ENCODE data around the gene TERT. TPM values are rescaled to one million over a fixed set of nuclear protein-coding genes. Genes with fewer than 3 reads are reported as not detected.
A peak's percentile ranks its signal among the peaks of the same experiment; 100 is the strongest.
"Not testable (repeated sequence)": the region's sequence is repeated elsewhere in the genome, so short reads cannot be mapped to it uniquely, and the experiment has no call there.

The TERT gene
- total RNA-seq: not detected

GRCh38 chr5:1294835-1295649 lies at the start of gene TERT:
Gene TERT, minus strand, starts transcription at chr5:1295068. Its CDS starts 79 bp downstream, at chr5:1294989.
- ATAC-seq (no peak), DNase-seq (no peak)
- 0 to 3% methylated on average over 4 to 78 of the region's 102 CpGs for WGBS, 2 donors
- H3K27ac ChIP-seq: no peak within 1 kb of the TSS
- TF ChIP-seq POLR2A (IDR thresholded peaks at IDR 0.05) (no peak), CTCF (IDR thresholded peaks at IDR 0.05) (no peak)
- no peaks in the 10 kb centered on the region for H3K9me3 ChIP-seq
- intact Hi-C loops (cut with DNase I): no loop called here
- peaks cover 10% of the 10 kb centered on the region for H3K4me1 ChIP-seq
- H3K27me3 ChIP-seq: peaks cover 0 to 12% of the 10 kb centered on the region in 2 donors
- no peaks in the 10 kb centered on the region for H3K36me3 ChIP-seq (replicated peaks in 1 of 2; ENCODE audit: insufficient read depth in 1 of 2, low read depth in 2 of 2)
- H3K4me3 ChIP-seq: no peak within 1 kb of the TSS

GRCh38 chr5:1343931-1344901 lies 49.3 kb upstream of the TERT start:
- DNase-seq: peak in 2 of 4 donors; percentile 30 to 39
- Histone ChIP-seq H3K4me3 (peak overlapping the region; percentile 77 to 89), H3K27me3 (no peaks in the 10 kb centered on the region), H3K4me1 (peaks cover 23% of the 10 kb centered on the region), H3K27ac (peak overlapping the region; percentile 14 to 78 (median 32)), H3K36me3 (replicated peaks in 1 of 2; ENCODE audit: insufficient read depth in 1 of 2, low read depth in 2 of 2) (peaks cover 0 to 20% of the 10 kb centered on the region in 2 donors), H3K9me3 (no peaks in the 10 kb centered on the region)
- peak; percentile 31 for ATAC-seq
- TF ChIP-seq POLR2A (IDR thresholded peaks at IDR 0.05) (no peak), CTCF (IDR thresholded peaks at IDR 0.05) (no peak)
- intact Hi-C loops (cut with DNase I): no loop called here
- WGBS, 2 donors: 5 to 12% methylated on average over 14 to 45 of the region's 61 CpGs

GRCh38 chr5:1343315-1343751 lies 48.5 kb upstream of the TERT start:
- H3K9me3 ChIP-seq: no peaks in the 10 kb centered on the region
- intact Hi-C loops (cut with DNase I): no loop called here
- TF ChIP-seq CTCF (IDR thresholded peaks at IDR 0.05): no peak
- no peak for TF ChIP-seq POLR2A (IDR thresholded peaks at IDR 0.05)
- peaks cover 23% of the 10 kb centered on the region for H3K4me1 ChIP-seq
- peaks cover 0 to 25% of the 10 kb centered on the region in 2 donors for H3K36me3 ChIP-seq (replicated peaks in 1 of 2; ENCODE audit: insufficient read depth in 1 of 2, low read depth in 2 of 2)
- DNase-seq (peak in 1 of 4 donors; percentile 13), ATAC-seq (no peak)
- WGBS, 2 donors: 58 to 59% methylated on average over 6 to 9 of the region's 9 CpGs
- H3K27me3 ChIP-seq: no peaks in the 10 kb centered on the region
- no peak overlapping the region for H3K4me3 ChIP-seq
- H3K27ac ChIP-seq: no peak overlapping the region

GRCh38 chr5:1342711-1343110 lies 47.8 kb upstream of the TERT start:
- H3K4me3 ChIP-seq; ATAC-seq; H3K9me3 ChIP-seq; H3K27ac ChIP-seq; intact Hi-C loops (cut with DNase I); DNase-seq; H3K27me3 ChIP-seq: not testable (repeated sequence)
- WGBS, 2 donors: 91 to 93% methylated on average over 13 to 14 of the region's 14 CpGs
- Histone ChIP-seq H3K4me1 (peaks cover 23% of the 10 kb centered on the region), H3K36me3 (replicated peaks in 1 of 2; ENCODE audit: insufficient read depth in 1 of 2, low read depth in 2 of 2) (peaks cover 0 to 30% of the 10 kb centered on the region in 2 donors)

DNA sequence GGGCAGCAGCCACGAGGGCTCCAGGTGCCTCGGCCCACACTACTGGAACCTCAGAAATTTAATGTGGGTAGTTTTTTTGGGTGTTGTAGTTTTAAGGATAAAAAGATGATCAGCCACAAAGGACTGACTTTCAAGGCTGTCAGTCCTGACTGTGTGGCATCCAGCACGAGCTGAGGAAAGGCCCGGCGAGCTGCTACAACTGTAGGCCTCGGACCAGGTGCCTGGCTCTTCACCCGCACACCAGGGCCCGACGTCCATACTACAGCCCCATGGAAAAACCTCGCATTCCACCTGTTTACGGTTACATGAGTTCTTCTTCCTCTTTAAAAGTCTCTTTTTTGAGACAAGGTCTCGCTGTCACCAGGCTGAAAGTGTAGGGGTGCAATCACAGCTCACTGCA lies 47.4 kb upstream of the TERT start:
- Histone ChIP-seq H3K27me3 (no peaks in the 10 kb centered on the region), H3K4me1 (peaks cover 23% of the 10 kb centered on the region), H3K36me3 (replicated peaks in 1 of 2; ENCODE audit: insufficient read depth in 1 of 2, low read depth in 2 of 2) (peaks cover 0 to 35% of the 10 kb centered on the region in 2 donors), H3K27ac (no peak overlapping the region), H3K4me3 (no peak overlapping the region), H3K9me3 (no peaks in the 10 kb centered on the region)
- WGBS, 2 donors: 89 to 94% methylated on average over 6 to 12 of the region's 12 CpGs
- TF ChIP-seq CTCF (IDR thresholded peaks at IDR 0.05) (no peak), POLR2A (IDR thresholded peaks at IDR 0.05) (no peak)
- ATAC-seq (no peak), DNase-seq (no peak)
- intact Hi-C loops (cut with DNase I): no loop called here

Data from body of pancreas (tissue), 4 donors.